ENCODE measurements around the gene HSDL1. TPM values are rescaled to one million over a fixed set of nuclear protein-coding genes. Genes with fewer than 3 reads are reported as not detected.
"Not testable (repeated sequence)": the region's sequence is repeated elsewhere in the genome, so short reads cannot be mapped to it uniquely, and the experiment has no call there.

HSDL1 gene
- total RNA-seq, 3 donors from 2014 or later: 7.2 to 21.3 (median 11.0) TPM

GRCh38 chr16:84116720-84117493, 28.1 kb downstream of the HSDL1 start, which contains the start of gene MBTPS1:
Gene MBTPS1 (minus strand): TSS chr16:84116942. CDS start chr16:84101783, 15,159 bp downstream.
- intact Hi-C loops (cut with DNase I, micrococcal nuclease): no loop called here
- Histone ChIP-seq H3K4me3 (peak within 1 kb of the TSS; percentile 76), H3K9me3 (no peaks in the 10 kb centered on the region), H3K4me1 (ENCODE audit: low read depth) (peaks cover 13% of the 10 kb centered on the region), H3K36me3 (ENCODE audit: low read depth) (no peaks in the 10 kb centered on the region)
- ATAC-seq: peak; percentile 98
- peak; percentile 33 for TF ChIP-seq CTCF (IDR thresholded peaks at IDR 0.05)
- peak; percentile 98 to 99 (median 99) for DNase-seq

- DNase-seq: peak in 1 of 3 donors; percentile 71
- H3K36me3 ChIP-seq (ENCODE audit: low read depth): no peaks in the 10 kb centered on the region
- peak overlapping the region; percentile 76 for H3K4me3 ChIP-seq
- no peaks in the 10 kb centered on the region for H3K9me3 ChIP-seq
- TF ChIP-seq CTCF (IDR thresholded peaks at IDR 0.05): no peak
- peak; percentile 54 for ATAC-seq
- intact Hi-C loops (cut with DNase I, micrococcal nuclease): no loop called here
- peaks cover 16% of the 10 kb centered on the region for H3K4me1 ChIP-seq (ENCODE audit: low read depth)
Measured at GRCh38 chr16:84115919-84116719, 28.9 kb downstream of the HSDL1 start.

GRCh38 chr16:84111949-84112348, 33.0 kb downstream of the HSDL1 start:
- intact Hi-C loops (cut with DNase I, micrococcal nuclease); ATAC-seq; DNase-seq; H3K4me3 ChIP-seq; H3K9me3 ChIP-seq; H3K36me3 ChIP-seq (ENCODE audit: low read depth): not testable (repeated sequence)
- H3K4me1 ChIP-seq (ENCODE audit: low read depth): peaks cover 12% of the 10 kb centered on the region

GRCh38 chr16:84111525-84111924, 33.5 kb downstream of the HSDL1 start:
- intact Hi-C loops (cut with DNase I, micrococcal nuclease): no loop called here
- H3K9me3 ChIP-seq: no peaks in the 10 kb centered on the region
- peaks cover 12% of the 10 kb centered on the region for H3K4me1 ChIP-seq (ENCODE audit: low read depth)
- H3K36me3 ChIP-seq (ENCODE audit: low read depth): no peaks in the 10 kb centered on the region
- no peak overlapping the region for H3K4me3 ChIP-seq
- no peak for TF ChIP-seq CTCF (IDR thresholded peaks at IDR 0.05)
- DNase-seq (no peak), ATAC-seq (no peak)

- ATAC-seq: no peak
- intact Hi-C loops (cut with DNase I, micrococcal nuclease): no loop called here
- H3K4me1 ChIP-seq (ENCODE audit: low read depth): peaks cover 11% of the 10 kb centered on the region
- no peak for DNase-seq
- no peak overlapping the region for H3K4me3 ChIP-seq
- TF ChIP-seq CTCF (IDR thresholded peaks at IDR 0.05): no peak
- no peaks in the 10 kb centered on the region for H3K36me3 ChIP-seq (ENCODE audit: low read depth)
- H3K9me3 ChIP-seq: no peaks in the 10 kb centered on the region
Measured at GRCh38 chr16:84110527-84110926, 34.5 kb downstream of the HSDL1 start.
